Activated T-helper 2 cell treated with anti-CD3 and anti-CD28 coated beads, Interferon-gamma antibody, Interleukin-2, Interleukin-4, amounts not matched to agents 10 μg/mL and 5 μg/mL and 100 μg/mL, durations not matched to agents 14 hours and 24 hours and 36 hours (primary cell): ENCODE data around the gene EPB41L4B. TPM values are rescaled to one million over a fixed set of nuclear protein-coding genes. Genes with fewer than 3 reads are reported as not detected.

ENCODE experiments used
- DNase-seq: peaks from one replicate; pipeline ENCODE4 v3.0.0; 2021; ENCODE audit warnings: low spot score
- H3K27ac Mint-ChIP-seq: one replicate; pipeline ENCODE4 v1.8.0; 2021; ENCODE audit warnings: mixed read lengths
- H3K27me3 Mint-ChIP-seq: one replicate; pipeline ENCODE4 v1.8.0; 2021; ENCODE audit warnings: low read depth, mixed read lengths
- H3K36me3 Mint-ChIP-seq: one replicate; pipeline ENCODE4 v1.8.0; 2021; ENCODE audit warnings: low read depth, mixed read lengths
- H3K4me1 Mint-ChIP-seq: one replicate; pipeline ENCODE4 v1.8.0; 2021; ENCODE audit warnings: low read depth, mixed read lengths
- H3K4me3 Mint-ChIP-seq: one replicate; pipeline ENCODE4 v1.8.0; 2021; ENCODE audit warnings: low read depth, mild to moderate bottlenecking, moderate library complexity, mixed read lengths
- H3K9me3 Mint-ChIP-seq: one replicate; pipeline ENCODE4 v1.8.0; 2021; ENCODE audit warnings: mixed read lengths
- intact Hi-C: fragments of 100-400 bp; cut with micrococcal nuclease; formaldehyde crosslinking; loops from one replicate; pipeline ENCODE4 v1.15.1; 2023
- total RNA-seq: library from RNA; stranded (reverse); gene quantifications from 2 replicates; pipeline ENCODE4 v1.2.3, GENCODE V29; 2022

EPB41L4B gene
- total RNA-seq, 1 donor from 2014 or later, result 1.6 TPM

GRCh38 chr9:109270971-109271925 lies 49.6 kb downstream of the EPB41L4B start:
- no peak overlapping the region for H3K27ac Mint-ChIP-seq
- H3K9me3 Mint-ChIP-seq, result no peaks in the 10 kb centered on the region
- no peak overlapping the region for H3K4me3 Mint-ChIP-seq
- intact Hi-C loops, result no loop called here
- no peaks in the 10 kb centered on the region for H3K36me3 Mint-ChIP-seq
- H3K27me3 Mint-ChIP-seq, result peaks cover 8% of the 10 kb centered on the region
- no peaks in the 10 kb centered on the region for H3K4me1 Mint-ChIP-seq
- DNase-seq, result no peak

- no peaks in the 10 kb centered on the region for H3K4me1 Mint-ChIP-seq
- peaks cover 6% of the 10 kb centered on the region for H3K27me3 Mint-ChIP-seq
- no peaks in the 10 kb centered on the region for H3K36me3 Mint-ChIP-seq
These were observed 50.4 kb downstream of the EPB41L4B start for GRCh38 chr9:109270441-109270840.

GRCh38 chr9:109269839-109270238 lies 51.0 kb downstream of the EPB41L4B start:
- no peaks in the 10 kb centered on the region for H3K36me3 Mint-ChIP-seq
- H3K27me3 Mint-ChIP-seq, result peaks cover 6% of the 10 kb centered on the region
- intact Hi-C loops, result no loop called here
- no peak overlapping the region for H3K4me3 Mint-ChIP-seq
- no peaks in the 10 kb centered on the region for H3K4me1 Mint-ChIP-seq
- DNase-seq, result no peak
- H3K27ac Mint-ChIP-seq, result no peak overlapping the region
- no peaks in the 10 kb centered on the region for H3K9me3 Mint-ChIP-seq

More at GRCh38 chr9:109270441-109270840, 50.4 kb downstream of the EPB41L4B start:
- intact Hi-C loops, result no loop called here
- H3K27ac Mint-ChIP-seq, result no peak overlapping the region
- H3K4me3 Mint-ChIP-seq, result no peak overlapping the region
- no peaks in the 10 kb centered on the region for H3K9me3 Mint-ChIP-seq
- no peak for DNase-seq

- Mint-ChIP-seq H3K4me3 (no peak overlapping the region), H3K27me3 (peaks cover 6% of the 10 kb centered on the region), H3K27ac (no peak overlapping the region), H3K9me3 (no peaks in the 10 kb centered on the region), H3K4me1 (no peaks in the 10 kb centered on the region), H3K36me3 (no peaks in the 10 kb centered on the region)
- DNase-seq, result no peak
- intact Hi-C loops, result no loop called here
These were observed 51.8 kb downstream of the EPB41L4B start for GRCh38 chr9:109269081-109269480.

- DNase-seq, result no peak
- intact Hi-C loops, result no loop called here
- H3K4me1 Mint-ChIP-seq, result no peaks in the 10 kb centered on the region
- no peaks in the 10 kb centered on the region for H3K36me3 Mint-ChIP-seq
- H3K27me3 Mint-ChIP-seq, result peaks cover 5% of the 10 kb centered on the region
- H3K9me3 Mint-ChIP-seq, result no peaks in the 10 kb centered on the region
- H3K27ac Mint-ChIP-seq, result no peak overlapping the region
- H3K4me3 Mint-ChIP-seq, result no peak overlapping the region
These were observed 53.3 kb downstream of the EPB41L4B start for GRCh38 chr9:109267555-109267954.

GRCh38 chr9:109264877-109265587 lies 55.8 kb downstream of the EPB41L4B start:
- peaks cover 7% of the 10 kb centered on the region for H3K27me3 Mint-ChIP-seq
- no peaks in the 10 kb centered on the region for H3K36me3 Mint-ChIP-seq
- H3K27ac Mint-ChIP-seq, result no peak overlapping the region
- H3K9me3 Mint-ChIP-seq, result no peaks in the 10 kb centered on the region
- no peak overlapping the region for H3K4me3 Mint-ChIP-seq
- intact Hi-C loops, result no loop called here
- no peaks in the 10 kb centered on the region for H3K4me1 Mint-ChIP-seq
- DNase-seq, result no peak

GRCh38 chr9:109263358-109263757 lies 57.5 kb downstream of the EPB41L4B start:
- H3K4me1 Mint-ChIP-seq, result no peaks in the 10 kb centered on the region
- intact Hi-C loops, result no loop called here
- no peak overlapping the region for H3K4me3 Mint-ChIP-seq
- H3K27me3 Mint-ChIP-seq, result peaks cover 9% of the 10 kb centered on the region
- no peaks in the 10 kb centered on the region for H3K9me3 Mint-ChIP-seq
- H3K27ac Mint-ChIP-seq, result no peak overlapping the region
- no peak for DNase-seq
- H3K36me3 Mint-ChIP-seq, result no peaks in the 10 kb centered on the region

- H3K27me3 Mint-ChIP-seq, result peaks cover 17% of the 10 kb centered on the region
- no peaks in the 10 kb centered on the region for H3K4me1 Mint-ChIP-seq
- no peak overlapping the region for H3K27ac Mint-ChIP-seq
- H3K36me3 Mint-ChIP-seq, result no peaks in the 10 kb centered on the region
- no peak for DNase-seq
- intact Hi-C loops, result no loop called here
- no peak overlapping the region for H3K4me3 Mint-ChIP-seq
- no peaks in the 10 kb centered on the region for H3K9me3 Mint-ChIP-seq
These were observed 62.2 kb downstream of the EPB41L4B start for GRCh38 chr9:109258481-109259302.

GRCh38 chr9:109256336-109256735 lies 64.5 kb downstream of the EPB41L4B start:
- DNase-seq, result no peak

GRCh38 chr9:109255394-109255793 lies 65.5 kb downstream of the EPB41L4B start:
- intact Hi-C loops, result no loop called here
- no peak overlapping the region for H3K27ac Mint-ChIP-seq
- no peaks in the 10 kb centered on the region for H3K36me3 Mint-ChIP-seq
- peaks cover 12% of the 10 kb centered on the region for H3K27me3 Mint-ChIP-seq
- H3K9me3 Mint-ChIP-seq, result no peaks in the 10 kb centered on the region
- DNase-seq, result no peak
- H3K4me3 Mint-ChIP-seq, result no peak overlapping the region
- H3K4me1 Mint-ChIP-seq, result no peaks in the 10 kb centered on the region

More at GRCh38 chr9:109256336-109256735, 64.5 kb downstream of the EPB41L4B start:
- H3K4me3 Mint-ChIP-seq, result no peak overlapping the region
- intact Hi-C loops, result no loop called here
- H3K4me1 Mint-ChIP-seq, result no peaks in the 10 kb centered on the region
- H3K9me3 Mint-ChIP-seq, result no peaks in the 10 kb centered on the region
- H3K27ac Mint-ChIP-seq, result no peak overlapping the region
- peaks cover 12% of the 10 kb centered on the region for H3K27me3 Mint-ChIP-seq
- no peaks in the 10 kb centered on the region for H3K36me3 Mint-ChIP-seq

- H3K36me3 Mint-ChIP-seq, result no peaks in the 10 kb centered on the region
- H3K27ac Mint-ChIP-seq, result no peak overlapping the region
- DNase-seq, result no peak
- no peaks in the 10 kb centered on the region for H3K4me1 Mint-ChIP-seq
- no peaks in the 10 kb centered on the region for H3K9me3 Mint-ChIP-seq
- intact Hi-C loops, result no loop called here
- H3K27me3 Mint-ChIP-seq, result peaks cover 12% of the 10 kb centered on the region
- no peak overlapping the region for H3K4me3 Mint-ChIP-seq
These were observed 66.5 kb downstream of the EPB41L4B start for GRCh38 chr9:109254317-109254716.

GRCh38 chr9:109253637-109254284 lies 67.1 kb downstream of the EPB41L4B start:
- H3K4me1 Mint-ChIP-seq, result no peaks in the 10 kb centered on the region
- no peak for DNase-seq
- no peaks in the 10 kb centered on the region for H3K9me3 Mint-ChIP-seq
- intact Hi-C loops, result no loop called here
- no peak overlapping the region for H3K4me3 Mint-ChIP-seq
- no peaks in the 10 kb centered on the region for H3K36me3 Mint-ChIP-seq
- H3K27ac Mint-ChIP-seq, result no peak overlapping the region
- H3K27me3 Mint-ChIP-seq, result peaks cover 12% of the 10 kb centered on the region
